Heart right ventricle (tissue), 16 donors: Measurements from ENCODE around the gene TOR1B. TPM values are rescaled to one million over a fixed set of nuclear protein-coding genes. Genes with fewer than 3 reads are reported as not detected.

Source experiments
- ATAC-seq, 8 donors: fragments of 200-7000 bp; cut with Tn5 transposase; one replicate each; pipeline ENCODE4 v1.9.1; 2020; ENCODE audit warnings: mild to moderate bottlenecking in 8 of 8, moderate library complexity in 8 of 8, moderate number of reproducible peaks in 1 of 8
- DNase-seq, 2 donors: peaks; one replicate each; pipeline ENCODE4 v3.0.0-alpha.2; 2020
- H3K27ac ChIP-seq, 10 donors: fragments of 200-600 bp; sonication (generic) in 2 of 10; one replicate each; pipeline versions ENCODE4 v1.5.0 to v1.8.0; 2020 to 2022; ENCODE audit warnings: mild to moderate bottlenecking in 3 of 10
- H3K27me3 ChIP-seq, 7 donors: fragments of 200-600 bp; one replicate each; pipeline ENCODE4 v1.8.0; 2021 to 2022; ENCODE audit warnings: mild to moderate bottlenecking in 2 of 7
- H3K36me3 ChIP-seq, 9 donors: fragments of 200-600 bp; sonication (generic) in 1 of 9; one replicate each; pipeline versions ENCODE4 v1.5.0 to v1.8.0; 2020 to 2022; ENCODE audit warnings: mild to moderate bottlenecking in 2 of 9
- H3K4me1 ChIP-seq, 9 donors: fragments of 200-600 bp; sonication (generic) in 1 of 9; one replicate each; pipeline versions ENCODE4 v1.5.0 to v1.8.0; 2020 to 2022; ENCODE audit warnings: mild to moderate bottlenecking in 4 of 9
- H3K4me3 ChIP-seq, 10 donors: fragments of 200-600 bp; sonication (generic) in 2 of 10; one replicate each; pipeline versions ENCODE4 v1.5.0 to v1.8.0; 2020 to 2022; ENCODE audit warnings: mild to moderate bottlenecking in 7 of 10, moderate library complexity in 2 of 10
- H3K9me3 ChIP-seq, 11 donors: fragments of 200-600 bp in 10 of 11; sonication (generic) in 2 of 11; one replicate each; pipeline versions ENCODE4 v1.5.0 to v1.8.0; 2013 to 2022; ENCODE audit warnings: mild to moderate bottlenecking in 2 of 11, control low read depth in 1 of 11, moderate library complexity in 1 of 11
- CTCF ChIP-seq, 9 donors: fragments of 200-600 bp; sonication (generic) in 2 of 9; IDR thresholded peaks; one replicate each; pipeline versions ENCODE4 v1.5.0 to v1.8.0; 2021 to 2022; ENCODE audit warnings: antibody characterized with exemption in 9 of 9, mild to moderate bottlenecking in 5 of 9, moderate library complexity in 1 of 9
- WGBS, 2 donors: extraction: QIAGEN DNeasy Blood & Tissue Kit; methylation state at CpG; one replicate each; pipeline ENCODE4 v1.1.7; 2013; ENCODE audit warnings: inconsistent platforms in 1 of 2; 5-methylcytosine and 5-hydroxymethylcytosine counted together
- intact Hi-C, 10 donors: fragments of 100-400 bp; cut with DNase I; formaldehyde crosslinking; loops; one replicate each; pipeline versions ENCODE4 v1.11.1 to v1.14.2; 2022
- polyA plus RNA-seq, 2 donors: library from polyadenylated mRNA; stranded (reverse); fragments of 200-250 nt; gene quantifications; one replicate each; pipeline ENCODE4 v1.2.3, GENCODE V29; 2013
- total RNA-seq, 10 donors: library from RNA; stranded (reverse); fragmentation: NEBNext Ultra II Directional in 3 of 10; extraction: Animal tissue kit (Norgen Biotek cat#: 25700) in 3 of 10; gene quantifications; one replicate each; pipeline versions ENCODE4 v1.2.1 to v1.2.4, GENCODE V29; 2021 to 2023
- donor health status: Arrhythmogenic right ventricular cardiomyopathy.
- donor health status: ischemic (EF 13 %, LVEDD 7.1; RV severe dilation, severe dysfunction).
- donor health status: healthy with polysubstance abuse.
- donor health status: DM: no; HTN: yes; CAD: no.
- donor health status: DM: no; HTN: no; CAD: no.
- donor health status: ischemic (EF 25% LVEDD 6.9; RV normal size, moderate dysfunction).
- donor health status: ischemic (EF 25% LVEDD 5.7; RV mildly dilated, moderate dysfunction).
- donor health status: healthy.
- donor health status: DM: yes; HTN: yes; CAD: no.
- donor health status: Ischemic cardiomyopathy.
- donor health status: ischemic (EF 35%, LVEDD 5.7; RV mildly dilated, moderate dysfunction).
- donor health status: nonischemic (EF 11% LVEDD 7.7; RV severe dilation, severe dysfunction).
- donor health status: DM: yes; HTN: yes; CAD: no.
- donor health status: PGD.
- donor health status: ischemic (EF 29% LVEDD 5.4; RV normal size, mild dysfunction).
- donor health status: nonischemic (EF 23%, LVEDD 6.1; RV moderate dilation, normal function).

Gene TOR1B
- total and polyA plus RNA-seq, 12 donors, result 6.4 to 13.8 (median 11.0) TPM

GRCh38 chr9:129828969-129829368 lies 26.0 kb downstream of the TOR1B start:
- no peak for ATAC-seq
- Histone ChIP-seq H3K9me3 (no peaks in the 10 kb centered on the region), H3K27me3 (no peaks in the 10 kb centered on the region), H3K4me1 (peaks cover 0 to 10% (median 7%) of the 10 kb centered on the region in 9 donors), H3K36me3 (peaks cover 0 to 76% (median 45%) of the 10 kb centered on the region in 9 donors), H3K27ac (no peak overlapping the region), H3K4me3 (no peak overlapping the region)
- intact Hi-C loops, result no loop called here
- 95 to 96% methylated on average over 10 of the region's 10 CpGs for WGBS, 2 donors
- no peak for TF ChIP-seq CTCF (IDR thresholded peaks at IDR 0.05)
- no peak for DNase-seq

GRCh38 chr9:129832982-129833381 lies 30.0 kb downstream of the TOR1B start:
- H3K4me1 ChIP-seq, result peaks cover 0 to 30% (median 27%) of the 10 kb centered on the region in 9 donors
- no peak for TF ChIP-seq CTCF (IDR thresholded peaks at IDR 0.05)
- H3K4me3 ChIP-seq, result no peak overlapping the region
- no peaks in the 10 kb centered on the region for H3K27me3 ChIP-seq
- ATAC-seq (no peak), DNase-seq (no peak)
- WGBS, 2 donors, result 95 to 100% methylated on average over 1 of the region's 1 CpG
- no peak overlapping the region for H3K27ac ChIP-seq
- H3K9me3 ChIP-seq, result no peaks in the 10 kb centered on the region
- H3K36me3 ChIP-seq, result peaks cover 0 to 61% (median 42%) of the 10 kb centered on the region in 9 donors
- intact Hi-C loops, result no loop called here

- TF ChIP-seq CTCF (IDR thresholded peaks at IDR 0.05), result no peak
- intact Hi-C loops, result no loop called here
Observed at GRCh38 chr9:129834489-129835127, 31.6 kb downstream of the TOR1B start.

GRCh38 chr9:129835128-129835859 lies 32.3 kb downstream of the TOR1B start, which contains the start of the genes C9orf78 and USP20:
Gene C9orf78 (minus strand): TSS chr9:129835275. CDS start chr9:129835221, 54 bp downstream.
Gene USP20 (plus strand): TSS chr9:129835458. CDS start chr9:129852556, 17,098 bp downstream.
- H3K4me3 ChIP-seq, result peak within 1 kb of the TSS; percentile 71 to 99 (median 94)
- peak within 1 kb of the TSS; percentile 52 to 94 (median 85) for H3K27ac ChIP-seq
- intact Hi-C loops, result no loop called here
- H3K27me3 ChIP-seq, result no peaks in the 10 kb centered on the region
- peaks cover 0 to 38% (median 19%) of the 10 kb centered on the region in 9 donors for H3K36me3 ChIP-seq
- WGBS, 2 donors, result 1% methylated on average over 78 to 81 of the region's 81 CpGs
- peaks cover 0 to 41% (median 27%) of the 10 kb centered on the region in 9 donors for H3K4me1 ChIP-seq
- ATAC-seq (peak; percentile 99 to 100 (median 100)), DNase-seq (peak; percentile 95 to 98)
- H3K9me3 ChIP-seq, result no peaks in the 10 kb centered on the region
- TF ChIP-seq CTCF (IDR thresholded peaks at IDR 0.05), result peak in 2 of 9 donors; percentile 18 to 30

More at GRCh38 chr9:129834489-129835127, 31.6 kb downstream of the TOR1B start:
- no peaks in the 10 kb centered on the region for H3K27me3 ChIP-seq
- ATAC-seq (peak; percentile 3 to 38 (median 24)), DNase-seq (no peak)
- H3K36me3 ChIP-seq, result peaks cover 0 to 45% (median 26%) of the 10 kb centered on the region in 9 donors
- H3K4me3 ChIP-seq, result peak overlapping the region; percentile 71 to 99 (median 94)
- H3K27ac ChIP-seq, result peak overlapping the region; percentile 52 to 94 (median 82)
- H3K9me3 ChIP-seq, result no peaks in the 10 kb centered on the region
- WGBS, 2 donors, result 1 to 2% methylated on average over 32 of the region's 32 CpGs
- peaks cover 0 to 41% (median 27%) of the 10 kb centered on the region in 9 donors for H3K4me1 ChIP-seq
